ENCODE data around the gene DNMBP. TPM values are rescaled to one million over a fixed set of nuclear protein-coding genes. Genes with fewer than 3 reads are reported as not detected.
"Not testable (repeated sequence)": the region's sequence is repeated elsewhere in the genome, so short reads cannot be mapped to it uniquely, and the experiment has no call there.

The DNMBP gene
- total RNA-seq, 1 donor from 2014 or later, result 15.9 TPM

DNA sequence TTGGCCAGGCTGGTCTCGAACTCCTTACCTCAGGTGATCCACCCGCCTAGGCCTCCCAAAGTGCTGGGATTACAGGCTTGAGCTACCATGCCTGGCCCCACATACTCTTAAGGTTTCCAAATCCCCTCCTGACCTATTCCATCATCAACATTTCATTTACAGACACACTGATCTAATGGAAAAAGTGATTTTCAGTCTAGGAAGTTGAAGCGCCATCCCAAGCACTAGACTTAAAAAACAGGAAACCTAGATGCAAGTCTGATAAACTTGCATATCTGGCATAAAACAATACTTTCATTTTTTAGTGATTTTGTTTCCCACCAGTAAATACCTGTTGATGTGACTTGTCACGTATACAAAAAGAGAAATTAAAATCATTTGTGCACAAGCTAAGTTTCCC, 44.0 kb downstream of the DNMBP start:
- no peak for DNase-seq (ENCODE audit: low spot score in 2 of 2)

DNA sequence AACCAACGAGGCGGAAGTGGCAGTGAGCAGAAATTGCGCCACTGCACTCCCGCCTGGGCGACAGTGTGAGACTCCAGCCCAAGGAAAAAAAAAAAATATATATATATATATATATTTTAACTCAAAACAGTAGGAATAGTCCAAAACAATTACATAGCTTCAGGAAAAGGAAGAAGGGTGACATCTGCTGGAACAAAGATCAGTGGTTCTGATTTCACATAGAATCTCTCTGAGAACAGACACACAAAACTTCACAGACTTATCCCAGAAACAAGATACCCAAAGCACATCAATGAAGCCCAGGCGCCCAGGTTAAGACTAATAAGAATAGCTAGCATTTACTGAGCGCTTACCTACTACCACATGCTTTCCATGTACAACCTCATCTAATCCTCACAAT, 45.0 kb downstream of the DNMBP start:
- H3K27ac ChIP-seq, result peak overlapping the region in 1 of 2 donors; percentile 25
- TF ChIP-seq, protein P1, sequence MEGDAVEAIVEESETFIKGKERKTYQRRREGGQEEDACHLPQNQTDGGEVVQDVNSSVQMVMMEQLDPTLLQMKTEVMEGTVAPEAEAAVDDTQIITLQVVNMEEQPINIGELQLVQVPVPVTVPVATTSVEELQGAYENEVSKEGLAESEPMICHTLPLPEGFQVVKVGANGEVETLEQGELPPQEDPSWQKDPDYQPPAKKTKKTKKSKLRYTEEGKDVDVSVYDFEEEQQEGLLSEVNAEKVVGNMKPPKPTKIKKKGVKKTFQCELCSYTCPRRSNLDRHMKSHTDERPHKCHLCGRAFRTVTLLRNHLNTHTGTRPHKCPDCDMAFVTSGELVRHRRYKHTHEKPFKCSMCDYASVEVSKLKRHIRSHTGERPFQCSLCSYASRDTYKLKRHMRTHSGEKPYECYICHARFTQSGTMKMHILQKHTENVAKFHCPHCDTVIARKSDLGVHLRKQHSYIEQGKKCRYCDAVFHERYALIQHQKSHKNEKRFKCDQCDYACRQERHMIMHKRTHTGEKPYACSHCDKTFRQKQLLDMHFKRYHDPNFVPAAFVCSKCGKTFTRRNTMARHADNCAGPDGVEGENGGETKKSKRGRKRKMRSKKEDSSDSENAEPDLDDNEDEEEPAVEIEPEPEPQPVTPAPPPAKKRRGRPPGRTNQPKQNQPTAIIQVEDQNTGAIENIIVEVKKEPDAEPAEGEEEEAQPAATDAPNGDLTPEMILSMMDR (IDR thresholded peaks at IDR 0.05), result no peak
- intact Hi-C loops (cut with DNase I), result no loop called here

More for the DNA sequence above, 44.0 kb downstream of the DNMBP start:
- Histone ChIP-seq H3K27me3 (no peaks in the 10 kb centered on the region), H3K27ac (no peak overlapping the region), H3K36me3 (peaks cover 7 to 26% of the 10 kb centered on the region in 2 donors), H3K9me3 (no peaks in the 10 kb centered on the region), H3K4me1 (no peaks in the 10 kb centered on the region), H3K4me3 (no peak overlapping the region)
- intact Hi-C loops (cut with DNase I), result no loop called here
- TF ChIP-seq, protein P1 (IDR thresholded peaks at IDR 0.05), result no peak

DNA sequence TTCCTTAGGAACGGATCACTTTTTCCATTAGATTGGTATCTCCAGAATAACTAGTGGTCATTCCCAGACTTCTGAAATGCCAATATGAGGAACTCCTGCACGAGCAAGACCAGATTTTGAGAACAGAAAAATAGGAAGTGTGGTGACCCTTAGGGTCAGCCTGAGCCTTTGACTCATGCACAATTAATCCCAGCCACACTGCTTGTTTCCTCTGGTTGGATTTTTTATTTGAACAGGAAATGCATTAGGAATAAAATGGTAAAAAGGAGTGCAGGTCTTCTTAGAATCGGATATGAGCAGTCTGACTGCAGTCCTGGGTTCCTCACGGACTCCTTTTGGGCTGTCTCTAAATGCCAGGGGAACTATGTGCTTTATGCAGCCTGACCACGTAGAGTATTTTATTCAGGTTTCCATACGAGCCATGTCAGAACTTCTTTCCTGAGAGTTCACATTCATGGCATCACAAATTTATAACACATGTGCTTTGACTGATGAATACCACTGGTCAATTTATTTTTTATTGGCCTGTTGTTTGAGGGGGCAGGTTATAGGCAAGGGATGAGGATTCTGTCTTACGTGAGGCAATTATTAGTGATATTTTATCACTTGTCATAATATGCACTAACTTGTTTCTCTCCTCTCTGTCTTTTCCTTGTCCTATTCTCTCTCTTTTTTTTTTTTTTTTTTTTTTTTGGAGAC, 46.1 kb downstream of the DNMBP start:
- H3K27me3 ChIP-seq; H3K36me3 ChIP-seq; DNase-seq (ENCODE audit: low spot score in 2 of 2); H3K4me3 ChIP-seq; H3K9me3 ChIP-seq; H3K4me1 ChIP-seq; intact Hi-C loops (cut with DNase I): not testable (repeated sequence)
- peak overlapping the region in 1 of 2 donors; percentile 25 for H3K27ac ChIP-seq

More for the DNA sequence above, 45.0 kb downstream of the DNMBP start:
- no peak overlapping the region for H3K4me3 ChIP-seq
- no peaks in the 10 kb centered on the region for H3K9me3 ChIP-seq
- H3K36me3 ChIP-seq, result peaks cover 3 to 19% of the 10 kb centered on the region in 2 donors
- no peaks in the 10 kb centered on the region for H3K4me1 ChIP-seq
- no peak for DNase-seq (ENCODE audit: low spot score in 2 of 2)
- H3K27me3 ChIP-seq, result no peaks in the 10 kb centered on the region

DNA sequence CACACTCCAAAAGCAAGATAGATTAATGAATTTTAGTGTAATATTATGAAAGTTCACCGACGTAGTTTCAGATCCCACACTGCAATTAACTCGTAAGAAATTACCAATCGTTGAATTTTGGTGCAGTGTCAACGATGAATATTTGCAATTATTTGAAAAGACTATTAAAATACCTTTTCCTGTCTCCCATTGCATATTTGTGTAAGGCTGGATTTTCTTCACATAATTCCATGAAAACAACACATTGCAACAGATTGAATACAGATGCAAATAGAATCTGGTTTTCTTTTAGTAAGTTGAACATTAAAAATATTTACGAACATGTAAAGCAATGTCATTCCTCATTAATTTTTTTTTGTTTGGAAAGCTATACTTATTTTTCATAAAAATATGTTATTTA, 50.9 kb downstream of the DNMBP start:
- Histone ChIP-seq H3K4me3 (no peak overlapping the region), H3K27me3 (no peaks in the 10 kb centered on the region), H3K36me3 (peaks cover 18 to 32% of the 10 kb centered on the region in 2 donors), H3K9me3 (no peaks in the 10 kb centered on the region), H3K27ac (no peak overlapping the region), H3K4me1 (no peaks in the 10 kb centered on the region)
- no peak for DNase-seq (ENCODE audit: low spot score in 2 of 2)
- TF ChIP-seq, protein P1 (IDR thresholded peaks at IDR 0.05), result no peak
- intact Hi-C loops (cut with DNase I), result no loop called here

DNA sequence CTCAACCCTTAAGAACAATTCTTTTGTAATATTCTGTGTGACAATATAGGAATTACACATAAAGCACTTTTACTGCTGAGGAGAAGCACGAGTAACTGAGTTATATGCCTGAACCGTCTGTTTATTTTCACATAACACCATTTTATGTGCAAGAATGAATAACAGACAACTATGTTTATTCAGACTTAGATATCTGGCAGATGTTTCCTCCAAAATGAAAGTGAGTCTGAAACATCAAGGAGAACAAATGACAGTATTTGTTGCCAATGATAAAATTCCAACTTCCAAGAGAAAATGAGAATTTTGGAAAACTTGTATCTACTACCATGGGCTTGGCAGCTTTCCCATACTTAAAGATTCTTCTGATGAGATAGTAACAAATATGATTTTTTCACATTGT, 51.4 kb downstream of the DNMBP start:
- DNase-seq (ENCODE audit: low spot score in 2 of 2), result no peak
- peaks cover 18 to 32% of the 10 kb centered on the region in 2 donors for H3K36me3 ChIP-seq
- H3K27me3 ChIP-seq, result no peaks in the 10 kb centered on the region
- H3K4me1 ChIP-seq, result no peaks in the 10 kb centered on the region
- intact Hi-C loops (cut with DNase I), result no loop called here
- no peak overlapping the region for H3K27ac ChIP-seq
- H3K9me3 ChIP-seq, result no peaks in the 10 kb centered on the region
- TF ChIP-seq, protein P1 (IDR thresholded peaks at IDR 0.05), result no peak
- H3K4me3 ChIP-seq, result no peak overlapping the region

DNA sequence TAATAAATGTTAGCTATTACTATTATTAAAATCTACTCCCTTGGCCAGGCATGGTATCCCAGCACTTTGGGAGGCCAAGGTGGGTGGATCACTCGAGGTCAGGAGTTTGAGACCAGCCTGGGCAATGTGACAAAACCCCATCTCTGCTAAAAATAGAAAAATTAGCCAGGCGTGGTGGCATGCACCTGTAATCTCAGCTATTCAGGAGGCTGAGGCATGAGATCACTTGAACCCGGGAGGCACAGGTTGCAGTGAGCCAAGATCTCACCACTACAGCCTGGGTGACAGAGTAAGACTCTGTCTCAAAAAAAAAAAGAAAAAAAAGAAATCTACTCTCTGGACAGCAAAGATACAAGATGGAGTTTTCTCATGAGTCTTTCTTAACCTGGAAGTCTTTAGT, 56.2 kb downstream of the DNMBP start:
- H3K27ac ChIP-seq; H3K9me3 ChIP-seq; H3K27me3 ChIP-seq; H3K4me3 ChIP-seq; intact Hi-C loops (cut with DNase I); H3K4me1 ChIP-seq; DNase-seq (ENCODE audit: low spot score in 2 of 2): not testable (repeated sequence)
- H3K36me3 ChIP-seq, result peaks cover 25 to 42% of the 10 kb centered on the region in 2 donors

All from ascending aorta (tissue), 2 donors.